K562 (cell line): Measurements from ENCODE around the gene THADA.

ENCODE experiments used
- CCNT2 ChIP-seq: IDR thresholded peaks from 2 replicates; pipeline ENCODE4 v1.6.1; 2011; ENCODE audit warnings: borderline replicate concordance, low read depth, mild to moderate bottlenecking, moderate library complexity, mixed read lengths, low read length; ENCODE audit not compliant: insufficient read length; ENCODE audit errors: extremely low read depth
- ESRRA ChIP-seq: fragments of 450-650 bp; IDR thresholded peaks from 2 replicates; pipeline ENCODE4 v1.6.1; 2014; ENCODE audit warnings: low read depth, mild to moderate bottlenecking, moderate library complexity, borderline replicate concordance
- KLF16 ChIP-seq: IDR thresholded peaks from 2 replicates; pipeline ENCODE4 v1.6.1; 2016; ENCODE audit warnings: antibody characterized with exemption
- MCM3 ChIP-seq: fragments of 450-650 bp; IDR thresholded peaks from 2 replicates; pipeline ENCODE4 v1.6.1; 2016
- PHF8 ChIP-seq: fragments of 200-600 bp; sonication (generic); IDR thresholded peaks from 2 replicates; pipeline ENCODE4 v1.6.1; 2012; ENCODE audit warnings: mixed run types, mild to moderate bottlenecking, inconsistent platforms, low read length, moderate library complexity, borderline replicate concordance
- ZNF121 ChIP-seq: sonication (generic); formaldehyde crosslinking; conservative IDR thresholded peaks from 2 replicates; pipeline ENCODE4 v1.8.0; 2022; ENCODE audit warnings: missing genetic modification reagents
- TF ChIP-seq, protein P1 (sequence below), 2 experiments: fragments of 450-650 bp; IDR thresholded peaks; 2 replicates each; pipeline ENCODE4 v1.6.1; 2018; ENCODE audit warnings: mild to moderate bottlenecking in 2 of 2, low read depth in 1 of 2; ENCODE audit not compliant: partially characterized antibody in 2 of 2
- TF ChIP-seq, protein P2 (sequence below), 3 experiments: IDR thresholded peaks in 2 of 3; conservative IDR thresholded peaks in 1 of 3; 2 replicates each; pipeline ENCODE4 v1.5.1; 2011 to 2012; ENCODE audit warnings: low read length in 3 of 3, mild to moderate bottlenecking in 3 of 3, control low read depth in 2 of 3, improper control_type of control experiment in 1 of 3, inconsistent platforms in 1 of 3, low read depth in 1 of 3, mixed read lengths in 1 of 3, moderate library complexity in 1 of 3; ENCODE audit not compliant: insufficient read depth in 2 of 3
- TF ChIP-seq, protein P3 (sequence below): fragments of 450-650 bp; IDR thresholded peaks from 2 replicates; pipeline ENCODE4 v1.6.1; 2016; ENCODE audit warnings: antibody characterized with exemption

DNA sequence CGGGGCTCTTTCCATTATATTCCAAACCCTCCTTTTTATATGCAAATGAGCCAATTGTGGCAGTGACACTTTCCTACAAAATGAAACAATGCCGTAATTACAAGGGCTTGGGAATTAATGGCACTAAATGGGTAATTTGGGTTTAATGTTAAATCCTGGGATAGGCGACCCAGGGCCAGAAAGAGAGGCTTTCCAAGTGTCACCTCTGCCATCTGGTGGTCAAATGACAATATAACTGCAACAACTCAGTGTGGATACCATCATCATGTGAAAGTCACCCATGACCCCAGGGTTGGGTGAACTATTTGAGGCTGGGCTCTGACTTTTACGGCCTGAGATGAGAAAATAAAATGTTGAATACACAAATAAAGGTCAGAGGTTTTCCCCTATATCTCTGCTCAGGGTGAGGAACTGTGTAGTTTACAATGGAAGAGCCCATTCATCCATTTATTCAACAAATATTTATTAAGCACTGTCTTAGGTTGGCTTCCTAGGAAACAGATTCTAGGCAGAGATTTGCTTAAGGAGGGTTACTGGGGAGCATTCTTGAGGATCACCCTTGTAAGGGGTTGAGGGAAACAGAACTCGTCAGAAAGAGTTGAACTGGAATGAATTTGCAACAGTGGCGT is 13.6 kb upstream of the THADA start:
- TF ChIP-seq, protein P1, sequence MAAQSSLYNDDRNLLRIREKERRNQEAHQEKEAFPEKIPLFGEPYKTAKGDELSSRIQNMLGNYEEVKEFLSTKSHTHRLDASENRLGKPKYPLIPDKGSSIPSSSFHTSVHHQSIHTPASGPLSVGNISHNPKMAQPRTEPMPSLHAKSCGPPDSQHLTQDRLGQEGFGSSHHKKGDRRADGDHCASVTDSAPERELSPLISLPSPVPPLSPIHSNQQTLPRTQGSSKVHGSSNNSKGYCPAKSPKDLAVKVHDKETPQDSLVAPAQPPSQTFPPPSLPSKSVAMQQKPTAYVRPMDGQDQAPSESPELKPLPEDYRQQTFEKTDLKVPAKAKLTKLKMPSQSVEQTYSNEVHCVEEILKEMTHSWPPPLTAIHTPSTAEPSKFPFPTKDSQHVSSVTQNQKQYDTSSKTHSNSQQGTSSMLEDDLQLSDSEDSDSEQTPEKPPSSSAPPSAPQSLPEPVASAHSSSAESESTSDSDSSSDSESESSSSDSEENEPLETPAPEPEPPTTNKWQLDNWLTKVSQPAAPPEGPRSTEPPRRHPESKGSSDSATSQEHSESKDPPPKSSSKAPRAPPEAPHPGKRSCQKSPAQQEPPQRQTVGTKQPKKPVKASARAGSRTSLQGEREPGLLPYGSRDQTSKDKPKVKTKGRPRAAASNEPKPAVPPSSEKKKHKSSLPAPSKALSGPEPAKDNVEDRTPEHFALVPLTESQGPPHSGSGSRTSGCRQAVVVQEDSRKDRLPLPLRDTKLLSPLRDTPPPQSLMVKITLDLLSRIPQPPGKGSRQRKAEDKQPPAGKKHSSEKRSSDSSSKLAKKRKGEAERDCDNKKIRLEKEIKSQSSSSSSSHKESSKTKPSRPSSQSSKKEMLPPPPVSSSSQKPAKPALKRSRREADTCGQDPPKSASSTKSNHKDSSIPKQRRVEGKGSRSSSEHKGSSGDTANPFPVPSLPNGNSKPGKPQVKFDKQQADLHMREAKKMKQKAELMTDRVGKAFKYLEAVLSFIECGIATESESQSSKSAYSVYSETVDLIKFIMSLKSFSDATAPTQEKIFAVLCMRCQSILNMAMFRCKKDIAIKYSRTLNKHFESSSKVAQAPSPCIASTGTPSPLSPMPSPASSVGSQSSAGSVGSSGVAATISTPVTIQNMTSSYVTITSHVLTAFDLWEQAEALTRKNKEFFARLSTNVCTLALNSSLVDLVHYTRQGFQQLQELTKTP (IDR thresholded peaks at IDR 0.05; ENCODE audit: low read depth in 1 of 2, partially characterized antibody in 2 of 2): no peak
- no peak for TF ChIP-seq KLF16
- no peak for TF ChIP-seq PHF8
- TF ChIP-seq, protein P2, sequence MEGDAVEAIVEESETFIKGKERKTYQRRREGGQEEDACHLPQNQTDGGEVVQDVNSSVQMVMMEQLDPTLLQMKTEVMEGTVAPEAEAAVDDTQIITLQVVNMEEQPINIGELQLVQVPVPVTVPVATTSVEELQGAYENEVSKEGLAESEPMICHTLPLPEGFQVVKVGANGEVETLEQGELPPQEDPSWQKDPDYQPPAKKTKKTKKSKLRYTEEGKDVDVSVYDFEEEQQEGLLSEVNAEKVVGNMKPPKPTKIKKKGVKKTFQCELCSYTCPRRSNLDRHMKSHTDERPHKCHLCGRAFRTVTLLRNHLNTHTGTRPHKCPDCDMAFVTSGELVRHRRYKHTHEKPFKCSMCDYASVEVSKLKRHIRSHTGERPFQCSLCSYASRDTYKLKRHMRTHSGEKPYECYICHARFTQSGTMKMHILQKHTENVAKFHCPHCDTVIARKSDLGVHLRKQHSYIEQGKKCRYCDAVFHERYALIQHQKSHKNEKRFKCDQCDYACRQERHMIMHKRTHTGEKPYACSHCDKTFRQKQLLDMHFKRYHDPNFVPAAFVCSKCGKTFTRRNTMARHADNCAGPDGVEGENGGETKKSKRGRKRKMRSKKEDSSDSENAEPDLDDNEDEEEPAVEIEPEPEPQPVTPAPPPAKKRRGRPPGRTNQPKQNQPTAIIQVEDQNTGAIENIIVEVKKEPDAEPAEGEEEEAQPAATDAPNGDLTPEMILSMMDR (IDR thresholded peaks at IDR 0.05 in 2 of 3, conservative IDR thresholded peaks at IDR 0.05 in 1 of 3; ENCODE audit: insufficient read depth in 2 of 3, low read depth in 1 of 3, low read length in 3 of 3): peak; percentile 74 to 81 (median 76)
- TF ChIP-seq, protein P3, sequence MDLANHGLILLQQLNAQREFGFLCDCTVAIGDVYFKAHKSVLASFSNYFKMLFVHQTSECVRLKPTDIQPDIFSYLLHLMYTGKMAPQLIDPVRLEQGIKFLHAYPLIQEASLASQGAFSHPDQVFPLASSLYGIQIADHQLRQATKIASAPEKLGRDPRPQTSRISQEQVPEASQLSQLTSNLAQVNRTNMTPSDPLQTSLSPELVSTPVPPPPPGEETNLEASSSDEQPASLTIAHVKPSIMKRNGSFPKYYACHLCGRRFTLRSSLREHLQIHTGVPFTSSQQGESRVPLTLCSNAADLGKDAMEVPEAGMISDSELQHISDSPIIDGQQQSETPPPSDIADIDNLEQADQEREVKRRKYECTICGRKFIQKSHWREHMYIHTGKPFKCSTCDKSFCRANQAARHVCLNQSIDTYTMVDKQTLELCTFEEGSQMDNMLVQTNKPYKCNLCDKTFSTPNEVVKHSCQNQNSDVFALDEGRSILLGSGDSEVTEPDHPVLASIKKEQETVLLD: no peak
- TF ChIP-seq CCNT2: no peak
- TF ChIP-seq ESRRA: no peak
- no peak for TF ChIP-seq ZNF121 (CRISPR knock-in tag)
- TF ChIP-seq MCM3: no peak
